ENCODE measurements around the gene MEGF11.

The MEGF11 gene

GRCh38 chr15:66155065-66155464, 98.5 kb downstream of the MEGF11 start:
- Histone ChIP-seq H3K4me3 (replicated peaks; ENCODE audit: insufficient read depth, low read length) (no peak overlapping the region), H3K27me3 (ENCODE audit: insufficient read depth, poor library complexity, severe bottlenecking) (peaks cover 3% of the 10 kb centered on the region), H3K27ac (replicated peaks) (no peak overlapping the region)
- no peak for TF ChIP-seq REST (IDR thresholded peaks at IDR 0.05; ENCODE audit: insufficient replicate concordance, low read depth)
- no peak for TF ChIP-seq GABPA (IDR thresholded peaks at IDR 0.05; ENCODE audit: low read depth)
- TF ChIP-seq POLR2AphosphoS5 (IDR thresholded peaks at IDR 0.05; ENCODE audit: low read depth), result no peak
- no peak for TF ChIP-seq CTCF (IDR thresholded peaks at IDR 0.05; ENCODE audit: insufficient read depth, low read length)
- no peak for TF ChIP-seq SPI1 (IDR thresholded peaks at IDR 0.05; ENCODE audit: borderline replicate concordance, low read depth)
- DNase-seq (ENCODE audit: low read depth in 1 of 2, low spot score in 1 of 2), result no peak

- TF ChIP-seq CTCF (IDR thresholded peaks at IDR 0.05; ENCODE audit: insufficient read depth, low read length), result no peak
- no peak for DNase-seq (ENCODE audit: low read depth in 1 of 2, low spot score in 1 of 2)
- H3K27me3 ChIP-seq (ENCODE audit: insufficient read depth, poor library complexity, severe bottlenecking), result peaks cover 3% of the 10 kb centered on the region
- no peak overlapping the region for H3K4me3 ChIP-seq (replicated peaks; ENCODE audit: insufficient read depth, low read length)
- no peak overlapping the region for H3K27ac ChIP-seq (replicated peaks)
Observed at GRCh38 chr15:66154581-66154980, 99.0 kb downstream of the MEGF11 start.

- DNase-seq (ENCODE audit: low read depth in 1 of 2, low spot score in 1 of 2), result no peak
- TF ChIP-seq GABPA (IDR thresholded peaks at IDR 0.05; ENCODE audit: low read depth) (no peak), CTCF (IDR thresholded peaks at IDR 0.05; ENCODE audit: insufficient read depth, low read length) (no peak), REST (IDR thresholded peaks at IDR 0.05; ENCODE audit: insufficient replicate concordance, low read depth) (no peak), SPI1 (IDR thresholded peaks at IDR 0.05; ENCODE audit: borderline replicate concordance, low read depth) (no peak), POLR2AphosphoS5 (IDR thresholded peaks at IDR 0.05; ENCODE audit: low read depth) (no peak)
- H3K4me3 ChIP-seq (replicated peaks; ENCODE audit: insufficient read depth, low read length), result no peak overlapping the region
- H3K27ac ChIP-seq (replicated peaks), result no peak overlapping the region
- H3K27me3 ChIP-seq (ENCODE audit: insufficient read depth, poor library complexity, severe bottlenecking), result peaks cover 3% of the 10 kb centered on the region
Observed at GRCh38 chr15:66153549-66154415, 99.8 kb downstream of the MEGF11 start.

GRCh38 chr15:66152650-66153049, 100.9 kb downstream of the MEGF11 start:
- no peak for TF ChIP-seq REST (IDR thresholded peaks at IDR 0.05; ENCODE audit: insufficient replicate concordance, low read depth)
- no peak for TF ChIP-seq CTCF (IDR thresholded peaks at IDR 0.05; ENCODE audit: insufficient read depth, low read length)
- no peak for TF ChIP-seq SPI1 (IDR thresholded peaks at IDR 0.05; ENCODE audit: borderline replicate concordance, low read depth)
- no peak for TF ChIP-seq GABPA (IDR thresholded peaks at IDR 0.05; ENCODE audit: low read depth)
- no peak for TF ChIP-seq POLR2AphosphoS5 (IDR thresholded peaks at IDR 0.05; ENCODE audit: low read depth)
- Histone ChIP-seq H3K4me3 (replicated peaks; ENCODE audit: insufficient read depth, low read length) (no peak overlapping the region), H3K27me3 (ENCODE audit: insufficient read depth, poor library complexity, severe bottlenecking) (peaks cover 3% of the 10 kb centered on the region), H3K27ac (replicated peaks) (no peak overlapping the region)
- no peak for DNase-seq (ENCODE audit: low read depth in 1 of 2, low spot score in 1 of 2)
